Aorta (tissue), 4 donors: ENCODE data around the gene PDGFRB. TPM values are rescaled to one million over a fixed set of nuclear protein-coding genes. Genes with fewer than 3 reads are reported as not detected.

Source experiments
- polyA plus RNA-seq, 2 donors: library from polyadenylated mRNA; stranded (reverse); fragments of 200-250 nt; gene quantifications; one replicate each; pipeline ENCODE4 v1.2.3, GENCODE V29; 2013
- total RNA-seq, 2 donors: library from RNA; stranded (reverse); fragmentation: NEBNext Ultra II Directional; extraction: Animal tissue kit (Norgen Biotek cat#: 25700); gene quantifications; one replicate each; pipeline ENCODE4 v1.2.1, GENCODE V29; 2021
- donor health status: healthy with polysubstance abuse.
- donor health status: Bipolar disorder and iron deficiency.
- donor health status: DM: no; HTN: no; CAD: no.
- donor health status: DM: yes; HTN: yes; CAD: no.

PDGFRB gene
- total and polyA plus RNA-seq, 4 donors: 44.0 to 360 (median 285) TPM

Other genes starting within 250 kb of the PDGFRB start
- gene PDE6A, start 211.1 kb downstream of the PDGFRB start, total RNA-seq: not detected
- gene PDE6A, start 211.1 kb downstream of the PDGFRB start, polyA plus RNA-seq: under 1 TPM in 1 of 2 donors, not detected in 1; 0.13 TPM
- 10 to 100 TPM; 14.0 to 16.1 TPM for gene SLC26A2, start 195.1 kb downstream of the PDGFRB start, total RNA-seq
- gene SLC26A2, start 195.1 kb downstream of the PDGFRB start, polyA plus RNA-seq: 1 to 10 TPM; 2.8 to 3.3 TPM
- gene TIGD6, start 155.2 kb downstream of the PDGFRB start, total RNA-seq: 1 to 10 TPM; 3.8 to 4.2 TPM
- gene TIGD6, start 155.2 kb downstream of the PDGFRB start, polyA plus RNA-seq: 1 to 10 TPM; 2.1 to 3.7 TPM
- 10 to 100 TPM; 27.6 to 31.0 TPM for gene HMGXB3, start 155.1 kb downstream of the PDGFRB start, total RNA-seq
- gene HMGXB3, start 155.1 kb downstream of the PDGFRB start, polyA plus RNA-seq: 10 to 100 TPM in 1 of 2 donors, 1 to 10 TPM in 1; 2.3 to 16.3 TPM
- gene CSF1R, start 69.3 kb downstream of the PDGFRB start, total RNA-seq: 100 to 1,000 TPM in 1 of 2 donors, 10 to 100 TPM in 1; 35.3 to 125 TPM
- 10 to 100 TPM in 1 of 2 donors, 1 to 10 TPM in 1; 3.4 to 15.0 TPM for gene CSF1R, start 69.3 kb downstream of the PDGFRB start, polyA plus RNA-seq
- not detected for gene CDX1, start 10.9 kb upstream of the PDGFRB start, total RNA-seq
- gene CDX1, start 10.9 kb upstream of the PDGFRB start, polyA plus RNA-seq: 10 to 100 TPM in 1 of 2 donors, under 1 TPM in 1; 0.69 to 30.2 TPM
- not detected for gene SLC6A7, start 34.2 kb upstream of the PDGFRB start, total RNA-seq
- gene SLC6A7, start 34.2 kb upstream of the PDGFRB start, polyA plus RNA-seq: under 1 TPM; 0.25 to 0.41 TPM
- gene CAMK2A, start 133.9 kb upstream of the PDGFRB start, total RNA-seq: under 1 TPM; 0.15 to 0.36 TPM
- gene CAMK2A, start 133.9 kb upstream of the PDGFRB start, polyA plus RNA-seq: under 1 TPM in 1 of 2 donors, not detected in 1; 0.13 TPM
- 1 to 10 TPM in 1 of 2 donors, under 1 TPM in 1; 0.91 to 2.7 TPM for gene ARSI, start 147.1 kb upstream of the PDGFRB start, total RNA-seq
- not detected for gene ARSI, start 147.1 kb upstream of the PDGFRB start, polyA plus RNA-seq
- 10 to 100 TPM; 26.2 to 27.8 TPM for gene TCOF1, start 201.9 kb upstream of the PDGFRB start, total RNA-seq
- 10 to 100 TPM in 1 of 2 donors, 1 to 10 TPM in 1; 8.0 to 31.9 TPM for gene TCOF1, start 201.9 kb upstream of the PDGFRB start, polyA plus RNA-seq